ENCODE measurements around the gene PRDM15. TPM values are rescaled to one million over a fixed set of nuclear protein-coding genes. Genes with fewer than 3 reads are reported as not detected.
A peak's percentile ranks its signal among the peaks of the same experiment; 100 is the strongest.

PRDM15 gene
- total and polyA plus RNA-seq, 10 donors: 4.4 to 18.0 (median 10.8) TPM

DNA sequence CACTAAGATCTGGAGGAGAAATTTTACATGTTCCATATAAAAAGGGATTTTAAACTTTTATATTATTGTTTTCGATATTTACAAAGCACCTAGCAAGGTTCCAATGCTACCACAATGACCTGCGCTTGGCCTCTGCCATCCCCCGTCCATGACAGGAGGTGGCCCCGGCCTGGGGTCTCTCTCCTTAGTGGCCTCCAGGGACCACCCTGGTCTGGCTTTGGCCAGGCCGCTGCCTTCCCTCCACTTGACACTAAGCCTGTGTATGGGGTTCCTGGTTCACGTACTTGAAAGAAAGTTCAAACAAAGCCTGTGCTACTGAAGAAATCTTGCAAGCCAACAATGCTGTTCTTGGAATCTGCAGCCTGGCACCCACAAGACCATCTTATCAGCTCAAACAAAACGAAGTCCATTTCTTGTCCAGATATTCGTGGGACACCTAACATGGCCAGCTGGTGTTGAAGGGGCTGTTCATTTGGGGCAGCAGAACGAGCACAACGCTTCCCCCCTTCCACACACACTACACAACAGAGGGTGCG, 12.8 kb downstream of the PRDM15 start:
- Histone ChIP-seq H3K9me3 (no peaks in the 10 kb centered on the region), H3K27ac (no peak overlapping the region), H3K4me3 (no peak overlapping the region), H3K4me1 (peaks cover 0 to 53% (median 10%) of the 10 kb centered on the region in 6 donors), H3K27me3 (replicated peaks in 1 of 7) (no peaks in the 10 kb centered on the region), H3K36me3 (peaks cover 0 to 1% (median 0%) of the 10 kb centered on the region in 6 donors)
- intact Hi-C loops (cut with DNase I; ENCODE audit: low total_unique reads): no loop called here
- TF ChIP-seq POLR2A (IDR thresholded peaks at IDR 0.05) (no peak), POLR2AphosphoS5 (IDR thresholded peaks at IDR 0.05) (no peak)
- TF ChIP-seq, protein P1, sequence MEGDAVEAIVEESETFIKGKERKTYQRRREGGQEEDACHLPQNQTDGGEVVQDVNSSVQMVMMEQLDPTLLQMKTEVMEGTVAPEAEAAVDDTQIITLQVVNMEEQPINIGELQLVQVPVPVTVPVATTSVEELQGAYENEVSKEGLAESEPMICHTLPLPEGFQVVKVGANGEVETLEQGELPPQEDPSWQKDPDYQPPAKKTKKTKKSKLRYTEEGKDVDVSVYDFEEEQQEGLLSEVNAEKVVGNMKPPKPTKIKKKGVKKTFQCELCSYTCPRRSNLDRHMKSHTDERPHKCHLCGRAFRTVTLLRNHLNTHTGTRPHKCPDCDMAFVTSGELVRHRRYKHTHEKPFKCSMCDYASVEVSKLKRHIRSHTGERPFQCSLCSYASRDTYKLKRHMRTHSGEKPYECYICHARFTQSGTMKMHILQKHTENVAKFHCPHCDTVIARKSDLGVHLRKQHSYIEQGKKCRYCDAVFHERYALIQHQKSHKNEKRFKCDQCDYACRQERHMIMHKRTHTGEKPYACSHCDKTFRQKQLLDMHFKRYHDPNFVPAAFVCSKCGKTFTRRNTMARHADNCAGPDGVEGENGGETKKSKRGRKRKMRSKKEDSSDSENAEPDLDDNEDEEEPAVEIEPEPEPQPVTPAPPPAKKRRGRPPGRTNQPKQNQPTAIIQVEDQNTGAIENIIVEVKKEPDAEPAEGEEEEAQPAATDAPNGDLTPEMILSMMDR (IDR thresholded peaks at IDR 0.05 in 8 of 11, conservative IDR thresholded peaks at IDR 0.05 in 3 of 11): no peak
- peak; percentile 60 for DNase-seq
- WGBS, 5 donors: 72 to 89% (median 86%) methylated on average over 11 of the region's 11 CpGs

- H3K9me3 ChIP-seq: no peaks in the 10 kb centered on the region
- intact Hi-C loops (cut with DNase I; ENCODE audit: low total_unique reads): no loop called here
- H3K4me3 ChIP-seq: no peak overlapping the region
- peak; percentile 38 for DNase-seq
- H3K36me3 ChIP-seq: peaks cover 0 to 3% (median 0%) of the 10 kb centered on the region in 6 donors
- 50 to 71% (median 60%) methylated on average over 14 to 15 of the region's 15 CpGs for WGBS, 5 donors
- H3K27ac ChIP-seq: peak overlapping the region in 2 of 8 donors; percentile 18 to 28
- H3K27me3 ChIP-seq (replicated peaks in 1 of 7): no peaks in the 10 kb centered on the region
- peaks cover 0 to 53% (median 10%) of the 10 kb centered on the region in 6 donors for H3K4me1 ChIP-seq
- TF ChIP-seq, protein P1 (IDR thresholded peaks at IDR 0.05 in 8 of 11, conservative IDR thresholded peaks at IDR 0.05 in 3 of 11): no peak
- TF ChIP-seq POLR2A (IDR thresholded peaks at IDR 0.05) (no peak), POLR2AphosphoS5 (IDR thresholded peaks at IDR 0.05) (no peak)
These were observed 14.0 kb downstream of the PRDM15 start for GRCh38 chr21:41865002-41865777.

GRCh38 chr21:41864311-41865001, 14.7 kb downstream of the PRDM15 start:
- H3K9me3 ChIP-seq: no peaks in the 10 kb centered on the region
- no peak overlapping the region for H3K4me3 ChIP-seq
- no peaks in the 10 kb centered on the region for H3K27me3 ChIP-seq (replicated peaks in 1 of 7)
- peak; percentile 64 for DNase-seq
- WGBS, 5 donors: 80 to 95% (median 82%) methylated on average over 10 of the region's 10 CpGs
- H3K36me3 ChIP-seq: peaks cover 0 to 10% (median 3%) of the 10 kb centered on the region in 6 donors
- H3K4me1 ChIP-seq: peaks cover 0 to 53% (median 10%) of the 10 kb centered on the region in 6 donors
- TF ChIP-seq, protein P1 (IDR thresholded peaks at IDR 0.05 in 8 of 11, conservative IDR thresholded peaks at IDR 0.05 in 3 of 11): no peak
- TF ChIP-seq POLR2A (IDR thresholded peaks at IDR 0.05): no peak
- no peak for TF ChIP-seq POLR2AphosphoS5 (IDR thresholded peaks at IDR 0.05)
- peak overlapping the region in 2 of 8 donors; percentile 29 to 43 for H3K27ac ChIP-seq
- intact Hi-C loops (cut with DNase I; ENCODE audit: low total_unique reads): no loop called here

DNA sequence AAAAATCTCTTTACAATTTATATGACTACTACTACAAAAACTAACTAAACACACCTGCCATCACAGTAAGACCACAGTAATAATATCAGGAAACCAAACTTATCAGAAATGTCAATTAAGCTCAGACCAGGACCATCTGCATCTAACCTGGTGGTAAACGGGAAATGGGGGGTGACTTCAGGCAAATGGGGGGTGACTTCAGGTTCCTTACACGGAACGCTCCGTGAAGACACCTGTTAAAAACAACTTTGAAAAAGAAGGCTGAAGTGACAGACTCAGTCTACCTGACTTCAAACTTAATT, 15.8 kb downstream of the PRDM15 start:
- 59 to 87% (median 71%) methylated on average over 4 of the region's 4 CpGs for WGBS, 5 donors
- peaks cover 0 to 44% (median 6%) of the 10 kb centered on the region in 6 donors for H3K4me1 ChIP-seq
- TF ChIP-seq POLR2AphosphoS5 (IDR thresholded peaks at IDR 0.05): no peak
- no peak for TF ChIP-seq POLR2A (IDR thresholded peaks at IDR 0.05)
- TF ChIP-seq, protein P1 (IDR thresholded peaks at IDR 0.05 in 8 of 11, conservative IDR thresholded peaks at IDR 0.05 in 3 of 11): no peak
- H3K4me3 ChIP-seq: no peak overlapping the region
- H3K27me3 ChIP-seq (replicated peaks in 1 of 7): no peaks in the 10 kb centered on the region
- no peaks in the 10 kb centered on the region for H3K9me3 ChIP-seq
- peak overlapping the region in 1 of 8 donors; percentile 33 for H3K27ac ChIP-seq
- intact Hi-C loops (cut with DNase I; ENCODE audit: low total_unique reads): no loop called here
- peaks cover 0 to 21% (median 11%) of the 10 kb centered on the region in 6 donors for H3K36me3 ChIP-seq
- no peak for DNase-seq
